ENCODE measurements around the gene FEZF1.

Gene FEZF1

DNA sequence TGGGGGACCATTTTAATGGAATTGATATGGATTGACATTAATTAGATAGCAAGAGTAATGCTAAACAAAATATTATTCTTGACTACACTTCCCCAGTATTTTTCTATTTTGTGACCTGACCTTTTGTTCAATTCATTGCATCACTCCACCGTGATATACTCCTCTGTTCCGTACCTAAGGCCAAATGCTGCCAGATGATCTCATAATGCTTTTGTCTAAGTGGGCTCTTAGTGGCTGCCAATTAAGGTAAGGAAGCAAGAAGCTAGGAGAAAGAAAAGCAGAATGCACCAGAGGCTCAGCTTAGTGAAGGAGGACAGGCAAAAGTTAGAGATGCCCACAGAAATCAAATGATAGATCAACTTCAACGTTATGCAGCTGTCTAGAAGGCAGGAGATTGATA is 36.4 kb downstream of the FEZF1 start:
- no peaks in the 10 kb centered on the region for H3F3A ChIP-seq (ENCODE audit: control insufficient read depth, insufficient read depth)
- no peak for TF ChIP-seq EZH2phosphoT487 (IDR thresholded peaks at IDR 0.05; ENCODE audit: borderline replicate concordance, low read length)
- TF ChIP-seq, protein P1, sequence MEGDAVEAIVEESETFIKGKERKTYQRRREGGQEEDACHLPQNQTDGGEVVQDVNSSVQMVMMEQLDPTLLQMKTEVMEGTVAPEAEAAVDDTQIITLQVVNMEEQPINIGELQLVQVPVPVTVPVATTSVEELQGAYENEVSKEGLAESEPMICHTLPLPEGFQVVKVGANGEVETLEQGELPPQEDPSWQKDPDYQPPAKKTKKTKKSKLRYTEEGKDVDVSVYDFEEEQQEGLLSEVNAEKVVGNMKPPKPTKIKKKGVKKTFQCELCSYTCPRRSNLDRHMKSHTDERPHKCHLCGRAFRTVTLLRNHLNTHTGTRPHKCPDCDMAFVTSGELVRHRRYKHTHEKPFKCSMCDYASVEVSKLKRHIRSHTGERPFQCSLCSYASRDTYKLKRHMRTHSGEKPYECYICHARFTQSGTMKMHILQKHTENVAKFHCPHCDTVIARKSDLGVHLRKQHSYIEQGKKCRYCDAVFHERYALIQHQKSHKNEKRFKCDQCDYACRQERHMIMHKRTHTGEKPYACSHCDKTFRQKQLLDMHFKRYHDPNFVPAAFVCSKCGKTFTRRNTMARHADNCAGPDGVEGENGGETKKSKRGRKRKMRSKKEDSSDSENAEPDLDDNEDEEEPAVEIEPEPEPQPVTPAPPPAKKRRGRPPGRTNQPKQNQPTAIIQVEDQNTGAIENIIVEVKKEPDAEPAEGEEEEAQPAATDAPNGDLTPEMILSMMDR (IDR thresholded peaks at IDR 0.05; ENCODE audit: low read depth, low read length, poor library complexity, severe bottlenecking) = no peak
- H3K79me2 ChIP-seq (ENCODE audit: control insufficient read depth, low read length) = no peaks in the 10 kb centered on the region
- H3K4me3 ChIP-seq (ENCODE audit: low read length) = no peak overlapping the region
- no peaks in the 10 kb centered on the region for H3K27me3 ChIP-seq (ENCODE audit: control insufficient read depth, low read length)
- no peaks in the 10 kb centered on the region for H3K4me1 ChIP-seq (ENCODE audit: control insufficient read depth, low read length)
- H3K9me3 ChIP-seq (ENCODE audit: control insufficient read depth, insufficient read depth, low read length) = no peaks in the 10 kb centered on the region
- H3K4me2 ChIP-seq (ENCODE audit: low read length) = no peak overlapping the region
- no peak overlapping the region for H3K27ac ChIP-seq (ENCODE audit: low read depth, low read length)
- no peaks in the 10 kb centered on the region for H4K20me1 ChIP-seq (ENCODE audit: control insufficient read depth, insufficient read depth, low read depth, low read length)
- no peaks in the 10 kb centered on the region for H3K36me3 ChIP-seq (ENCODE audit: control insufficient read depth, low read length)
- H3K9me2 ChIP-seq (replicated peaks; ENCODE audit: control insufficient read depth, low read length) = no peaks in the 10 kb centered on the region

DNA sequence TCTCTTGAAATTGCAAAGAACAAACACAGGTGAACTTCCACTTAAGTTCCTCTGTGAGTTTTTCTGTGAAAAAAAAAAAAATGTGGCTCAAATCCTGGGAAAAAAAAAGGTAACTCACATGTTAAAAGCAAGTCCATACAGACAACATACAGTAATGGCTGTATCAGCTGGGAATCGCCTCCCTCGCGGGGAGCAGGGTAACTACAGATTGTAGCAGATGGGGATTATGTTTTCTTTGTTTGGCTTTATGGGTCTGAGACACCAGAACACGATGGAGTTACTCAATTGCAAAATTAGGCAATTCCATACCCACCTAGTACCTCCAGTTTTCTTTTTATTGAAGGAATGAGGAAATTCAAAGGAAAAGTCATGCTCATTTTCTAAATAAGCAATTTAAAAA is 42.3 kb downstream of the FEZF1 start:
- Histone ChIP-seq H3F3A (ENCODE audit: control insufficient read depth, insufficient read depth) (no peaks in the 10 kb centered on the region), H3K9me2 (replicated peaks; ENCODE audit: control insufficient read depth, low read length) (no peaks in the 10 kb centered on the region), H3K36me3 (ENCODE audit: control insufficient read depth, low read length) (no peaks in the 10 kb centered on the region), H4K20me1 (ENCODE audit: control insufficient read depth, insufficient read depth, low read depth, low read length) (no peaks in the 10 kb centered on the region), H3K4me3 (ENCODE audit: low read length) (no peak overlapping the region), H3K4me2 (ENCODE audit: low read length) (no peak overlapping the region), H3K27ac (ENCODE audit: low read depth, low read length) (no peak overlapping the region), H3K79me2 (ENCODE audit: control insufficient read depth, low read length) (no peaks in the 10 kb centered on the region), H3K4me1 (ENCODE audit: control insufficient read depth, low read length) (no peaks in the 10 kb centered on the region), H3K9me3 (ENCODE audit: control insufficient read depth, insufficient read depth, low read length) (no peaks in the 10 kb centered on the region), H3K27me3 (ENCODE audit: control insufficient read depth, low read length) (no peaks in the 10 kb centered on the region)
- TF ChIP-seq, protein P1 (IDR thresholded peaks at IDR 0.05; ENCODE audit: low read depth, low read length, poor library complexity, severe bottlenecking) = no peak
- TF ChIP-seq EZH2phosphoT487 (IDR thresholded peaks at IDR 0.05; ENCODE audit: borderline replicate concordance, low read length) = no peak

DNA sequence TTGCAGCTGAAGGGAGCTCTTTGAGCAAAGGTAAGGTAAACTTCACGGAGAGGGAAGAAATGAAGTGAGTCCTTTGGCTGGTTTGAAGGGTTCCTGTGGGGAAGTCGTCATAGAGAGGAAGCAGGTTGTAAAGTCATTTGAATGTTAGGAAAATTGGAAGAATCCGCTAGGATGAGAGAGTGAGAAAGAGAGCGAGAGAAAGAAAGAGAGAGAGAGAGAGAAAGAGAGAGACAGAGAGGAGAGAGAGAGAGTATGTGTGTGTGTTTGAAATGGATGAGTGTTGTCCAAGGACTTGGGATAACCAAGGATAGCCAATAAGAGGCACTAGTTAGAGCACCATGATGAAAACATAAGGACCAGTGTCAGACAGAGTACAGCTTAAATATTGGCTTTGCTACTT is 43.1 kb downstream of the FEZF1 start:
- Histone ChIP-seq H3F3A (ENCODE audit: control insufficient read depth, insufficient read depth) (no peaks in the 10 kb centered on the region), H3K36me3 (ENCODE audit: control insufficient read depth, low read length) (no peaks in the 10 kb centered on the region), H3K4me3 (ENCODE audit: low read length) (no peak overlapping the region), H3K9me2 (replicated peaks; ENCODE audit: control insufficient read depth, low read length) (no peaks in the 10 kb centered on the region), H3K4me1 (ENCODE audit: control insufficient read depth, low read length) (no peaks in the 10 kb centered on the region), H3K27ac (ENCODE audit: low read depth, low read length) (no peak overlapping the region), H3K4me2 (ENCODE audit: low read length) (no peak overlapping the region), H3K79me2 (ENCODE audit: control insufficient read depth, low read length) (no peaks in the 10 kb centered on the region), H3K27me3 (ENCODE audit: control insufficient read depth, low read length) (no peaks in the 10 kb centered on the region), H3K9me3 (ENCODE audit: control insufficient read depth, insufficient read depth, low read length) (no peaks in the 10 kb centered on the region), H4K20me1 (ENCODE audit: control insufficient read depth, insufficient read depth, low read depth, low read length) (no peaks in the 10 kb centered on the region)
- no peak for TF ChIP-seq EZH2phosphoT487 (IDR thresholded peaks at IDR 0.05; ENCODE audit: borderline replicate concordance, low read length)
- TF ChIP-seq, protein P1 (IDR thresholded peaks at IDR 0.05; ENCODE audit: low read depth, low read length, poor library complexity, severe bottlenecking) = no peak

DNA sequence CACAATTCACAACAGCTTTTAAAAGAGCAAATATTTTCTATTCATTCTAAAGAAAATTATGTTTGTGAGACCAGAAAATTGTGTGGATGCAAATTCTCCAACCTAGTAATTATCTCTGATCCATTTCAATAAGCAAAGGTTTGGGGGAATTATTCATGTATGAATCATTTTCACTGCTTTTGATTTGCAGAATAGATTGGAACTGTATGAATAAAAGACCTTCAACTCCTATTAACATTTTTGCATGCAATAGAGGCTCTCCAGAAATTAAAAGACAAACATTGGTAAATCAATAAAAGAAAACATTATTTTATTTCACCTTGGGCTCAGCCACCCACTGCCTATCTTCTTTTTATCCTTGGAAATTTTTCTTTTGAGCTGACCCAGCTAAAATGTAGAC is 43.5 kb downstream of the FEZF1 start:
- no peaks in the 10 kb centered on the region for H3F3A ChIP-seq (ENCODE audit: control insufficient read depth, insufficient read depth)
- H3K27ac ChIP-seq (ENCODE audit: low read depth, low read length) = no peak overlapping the region
- no peak overlapping the region for H3K4me2 ChIP-seq (ENCODE audit: low read length)
- H4K20me1 ChIP-seq (ENCODE audit: control insufficient read depth, insufficient read depth, low read depth, low read length) = no peaks in the 10 kb centered on the region
- no peaks in the 10 kb centered on the region for H3K9me2 ChIP-seq (replicated peaks; ENCODE audit: control insufficient read depth, low read length)
- no peaks in the 10 kb centered on the region for H3K4me1 ChIP-seq (ENCODE audit: control insufficient read depth, low read length)
- no peaks in the 10 kb centered on the region for H3K79me2 ChIP-seq (ENCODE audit: control insufficient read depth, low read length)
- H3K36me3 ChIP-seq (ENCODE audit: control insufficient read depth, low read length) = no peaks in the 10 kb centered on the region
- H3K27me3 ChIP-seq (ENCODE audit: control insufficient read depth, low read length) = no peaks in the 10 kb centered on the region
- no peak for TF ChIP-seq EZH2phosphoT487 (IDR thresholded peaks at IDR 0.05; ENCODE audit: borderline replicate concordance, low read length)
- TF ChIP-seq, protein P1 (IDR thresholded peaks at IDR 0.05; ENCODE audit: low read depth, low read length, poor library complexity, severe bottlenecking) = no peak
- H3K4me3 ChIP-seq (ENCODE audit: low read length) = no peak overlapping the region
- no peaks in the 10 kb centered on the region for H3K9me3 ChIP-seq (ENCODE audit: control insufficient read depth, insufficient read depth, low read length)
